Mesendoderm (in vitro differentiated cells): ENCODE results near the gene SV2C.

Source experiments
- DNase-seq: peaks from one replicate; pipeline ENCODE4 v3.0.0; 2013
- H2AK5ac ChIP-seq: 2 replicates; pipeline ENCODE4 v1.6.1; 2013; ENCODE audit warnings: low read length, inconsistent platforms
- H2BK120ac ChIP-seq: 2 replicates; pipeline ENCODE4 v1.6.1; 2013; ENCODE audit warnings: low read depth, mild to moderate bottlenecking, low read length, moderate library complexity, mixed read lengths
- H2BK15ac ChIP-seq: replicated peaks from 2 replicates; pipeline ENCODE4 v1.6.1; 2013; ENCODE audit warnings: low read depth, mild to moderate bottlenecking, moderate library complexity
- H2BK5ac ChIP-seq: 2 replicates; pipeline ENCODE4 v1.6.1; 2013; ENCODE audit warnings: low read length, inconsistent platforms
- H3K18ac ChIP-seq: 2 replicates; pipeline ENCODE4 v1.6.1; 2013; ENCODE audit warnings: mild to moderate bottlenecking, low read length, mixed read lengths
- H3K23ac ChIP-seq: one replicate; pipeline ENCODE4 v1.6.1; 2013; ENCODE audit warnings: low read length
- H3K27ac ChIP-seq: 2 replicates; pipeline ENCODE4 v1.5.1; 2013; ENCODE audit warnings: low read depth, mild to moderate bottlenecking, inconsistent platforms, low read length, moderate library complexity
- H3K27me3 ChIP-seq: 2 replicates; pipeline ENCODE4 v1.6.1; 2013; ENCODE audit warnings: low read length, control low read depth, mild to moderate bottlenecking, inconsistent platforms; ENCODE audit not compliant: insufficient read depth, poor library complexity
- H3K36me3 ChIP-seq: 2 replicates; pipeline ENCODE4 v1.6.1; 2013; ENCODE audit warnings: low read length, inconsistent platforms; ENCODE audit not compliant: control insufficient read depth, insufficient read depth
- H3K4ac ChIP-seq: one replicate; pipeline ENCODE4 v1.6.1; 2013; ENCODE audit warnings: low read depth, mild to moderate bottlenecking, low read length, moderate library complexity
- H3K4me1 ChIP-seq: 2 replicates; pipeline ENCODE4 v1.6.1; 2013; ENCODE audit warnings: low read depth, low read length, inconsistent platforms; ENCODE audit not compliant: control insufficient read depth
- H3K4me2 ChIP-seq: 2 replicates; pipeline ENCODE4 v1.6.1; 2013; ENCODE audit warnings: low read length
- H3K4me3 ChIP-seq: 2 replicates; pipeline ENCODE4 v1.5.1; 2013; ENCODE audit warnings: mild to moderate bottlenecking, low read length
- H3K56ac ChIP-seq: one replicate; pipeline ENCODE4 v1.6.1; 2013; ENCODE audit warnings: low read length
- H3K79me1 ChIP-seq: 2 replicates; pipeline ENCODE4 v1.6.1; 2013; ENCODE audit warnings: low read length, inconsistent platforms
- H3K79me2 ChIP-seq: 2 replicates; pipeline ENCODE4 v1.6.1; 2013; ENCODE audit warnings: mild to moderate bottlenecking, low read length; ENCODE audit not compliant: control insufficient read depth, insufficient read depth
- H3K9ac ChIP-seq: 2 replicates; pipeline ENCODE4 v1.6.1; 2013; ENCODE audit warnings: low read length, inconsistent platforms
- H4K5ac ChIP-seq: one replicate; pipeline ENCODE4 v1.6.1; 2013; ENCODE audit warnings: low read length
- H4K8ac ChIP-seq: one replicate; pipeline ENCODE4 v1.6.1; 2013; ENCODE audit warnings: low read depth, mild to moderate bottlenecking, control low read depth, low read length, moderate library complexity
- WGBS: extraction: QIAGEN DNeasy Blood & Tissue Kit; methylation state at CpG from one replicate; pipeline ENCODE4 v1.1.7; 2013; ENCODE audit warnings: low lambda C conversion rate, missing lambda C conversion rate; ENCODE audit not compliant: insufficient coverage; ENCODE audit errors: extremely low coverage; 5-methylcytosine and 5-hydroxymethylcytosine counted together

SV2C gene

GRCh38 chr5:76393035-76393680, 310.0 kb downstream of the SV2C start:
- no peak overlapping the region for H3K4me3 ChIP-seq
- no peak overlapping the region for H3K9ac ChIP-seq
- H4K5ac ChIP-seq: no peak overlapping the region
- H3K79me1 ChIP-seq: no peaks in the 10 kb centered on the region
- H3K18ac ChIP-seq: no peak overlapping the region
- H4K8ac ChIP-seq: no peak overlapping the region
- H3K4me1 ChIP-seq: no peaks in the 10 kb centered on the region
- no CpG with 5 or more reads among the region's 5 CpGs for WGBS
- no peak overlapping the region for H3K27ac ChIP-seq
- no peak overlapping the region for H2BK5ac ChIP-seq
- H2AK5ac ChIP-seq: no peak overlapping the region
- H3K27me3 ChIP-seq: no peaks in the 10 kb centered on the region
- no peak for DNase-seq
- no peak overlapping the region for H3K56ac ChIP-seq
- no peak overlapping the region for H3K23ac ChIP-seq
- H2BK120ac ChIP-seq: no peak overlapping the region
- H3K36me3 ChIP-seq: no peaks in the 10 kb centered on the region
- H2BK15ac ChIP-seq: no peak overlapping the region
- no peaks in the 10 kb centered on the region for H3K79me2 ChIP-seq
- no peak overlapping the region for H3K4ac ChIP-seq
- no peak overlapping the region for H3K4me2 ChIP-seq

GRCh38 chr5:76397200-76397599, 314.0 kb downstream of the SV2C start:
- H3K23ac ChIP-seq: no peak overlapping the region
- H3K36me3 ChIP-seq: no peaks in the 10 kb centered on the region
- H4K8ac ChIP-seq: no peak overlapping the region
- WGBS: no CpG with 5 or more reads among the region's 2 CpGs
- H3K27ac ChIP-seq: no peak overlapping the region
- no peak overlapping the region for H3K4me3 ChIP-seq
- H3K4me2 ChIP-seq: no peak overlapping the region
- no peaks in the 10 kb centered on the region for H3K4me1 ChIP-seq
- H3K9ac ChIP-seq: no peak overlapping the region
- no peak overlapping the region for H2BK5ac ChIP-seq
- H3K4ac ChIP-seq: no peak overlapping the region
- no peak overlapping the region for H2AK5ac ChIP-seq
- no peaks in the 10 kb centered on the region for H3K27me3 ChIP-seq
- no peak overlapping the region for H3K18ac ChIP-seq
- H2BK120ac ChIP-seq: no peak overlapping the region
- DNase-seq: no peak
- H3K79me1 ChIP-seq: no peaks in the 10 kb centered on the region
- H4K5ac ChIP-seq: no peak overlapping the region
- H3K56ac ChIP-seq: no peak overlapping the region
- H2BK15ac ChIP-seq: no peak overlapping the region
- H3K79me2 ChIP-seq: no peaks in the 10 kb centered on the region

GRCh38 chr5:76399268-76399667, 316.1 kb downstream of the SV2C start:
- H4K5ac ChIP-seq: no peak overlapping the region
- no peak overlapping the region for H2AK5ac ChIP-seq
- DNase-seq: no peak
- no peak overlapping the region for H4K8ac ChIP-seq
- H2BK5ac ChIP-seq: no peak overlapping the region
- H3K18ac ChIP-seq: no peak overlapping the region
- H3K23ac ChIP-seq: no peak overlapping the region
- no peak overlapping the region for H3K56ac ChIP-seq
- H3K79me2 ChIP-seq: no peaks in the 10 kb centered on the region
- H3K4me3 ChIP-seq: no peak overlapping the region
- no peak overlapping the region for H3K4ac ChIP-seq
- no peaks in the 10 kb centered on the region for H3K4me1 ChIP-seq
- H3K27me3 ChIP-seq: no peaks in the 10 kb centered on the region
- no peaks in the 10 kb centered on the region for H3K36me3 ChIP-seq
- no peak overlapping the region for H3K4me2 ChIP-seq
- WGBS: no CpG with 5 or more reads among the region's 2 CpGs
- H3K79me1 ChIP-seq: no peaks in the 10 kb centered on the region
- no peak overlapping the region for H3K27ac ChIP-seq
- no peak overlapping the region for H2BK15ac ChIP-seq
- H3K9ac ChIP-seq: no peak overlapping the region
- no peak overlapping the region for H2BK120ac ChIP-seq

GRCh38 chr5:76400466-76400865, 317.3 kb downstream of the SV2C start:
- Histone ChIP-seq H3K9ac (no peak overlapping the region), H3K79me2 (no peaks in the 10 kb centered on the region), H3K4me1 (no peaks in the 10 kb centered on the region), H3K27ac (no peak overlapping the region), H2BK15ac (no peak overlapping the region), H3K79me1 (peaks cover 2% of the 10 kb centered on the region), H3K56ac (no peak overlapping the region), H3K4ac (no peak overlapping the region), H3K4me2 (no peak overlapping the region), H2AK5ac (no peak overlapping the region), H2BK120ac (no peak overlapping the region), H3K23ac (no peak overlapping the region), H3K36me3 (no peaks in the 10 kb centered on the region), H4K5ac (no peak overlapping the region), H3K18ac (no peak overlapping the region), H4K8ac (no peak overlapping the region), H3K27me3 (no peaks in the 10 kb centered on the region), H2BK5ac (no peak overlapping the region), H3K4me3 (no peak overlapping the region)
- DNase-seq: no peak
- WGBS: 92% methylated on average over 2 of the region's 5 CpGs

GRCh38 chr5:76401801-76402250, 318.6 kb downstream of the SV2C start:
- Histone ChIP-seq H2AK5ac (no peak overlapping the region), H4K8ac (no peak overlapping the region), H3K79me1 (peaks cover 2% of the 10 kb centered on the region), H3K4me3 (no peak overlapping the region), H3K4me2 (no peak overlapping the region), H3K23ac (no peak overlapping the region), H4K5ac (no peak overlapping the region), H2BK120ac (no peak overlapping the region), H3K4me1 (peaks cover 3% of the 10 kb centered on the region), H3K27ac (no peak overlapping the region), H3K4ac (peak overlapping the region; percentile 2), H2BK5ac (no peak overlapping the region), H3K79me2 (no peaks in the 10 kb centered on the region), H3K27me3 (no peaks in the 10 kb centered on the region), H3K56ac (no peak overlapping the region), H3K36me3 (no peaks in the 10 kb centered on the region), H2BK15ac (peak overlapping the region; percentile 42), H3K18ac (no peak overlapping the region), H3K9ac (no peak overlapping the region)
- no CpG with 5 or more reads among the region's 11 CpGs for WGBS
- DNase-seq: peak; percentile 14
